IMR-90 (cell line): Measurements from ENCODE around the gene KATNIP. TPM values are rescaled to one million over a fixed set of nuclear protein-coding genes. Genes with fewer than 3 reads are reported as not detected.

Experiments
- ATAC-seq: fragments of 200-7000 bp; cut with Tn5 transposase; 2 replicates; pipeline ENCODE4 v1.9.1; 2020; ENCODE audit warnings: low read depth, mild to moderate bottlenecking, moderate library complexity
- BruUV-seq: library from RNA; stranded (reverse); fragments of 400-500 nt; replicated peaks from 2 replicates; lab custom pipeline; 2021; lab: Mats Ljungman, UMichigan
- CTCF ChIA-PET: fragments of 300-600 bp; formaldehyde crosslinking; extraction: SDS; loops from one replicate; lab custom pipeline; 2021; ENCODE audit warnings: antibody characterized with exemption; lab: Yijun Ruan, JAX
- POLR2A ChIA-PET: fragments of 300-600 bp; sonication (Branson Sonifier 250); formaldehyde crosslinking; loops from one replicate; lab custom pipeline; 2022; ENCODE audit warnings: antibody characterized with exemption; ENCODE audit not compliant: unreplicated experiment; lab: Charles Lee
- DNase-seq: peaks from one replicate; pipeline ENCODE4 v3.0.0; 2013
- H2AFZ ChIP-seq: replicated peaks from 2 replicates; pipeline ENCODE3; 2013; ENCODE audit warnings: low read length, mild to moderate bottlenecking; ENCODE audit not compliant: poor library complexity
- H2AK5ac ChIP-seq: 2 replicates; pipeline ENCODE4 v1.6.1; 2013; ENCODE audit warnings: low read depth, low read length, inconsistent platforms
- H2AK9ac ChIP-seq: replicated peaks from 2 replicates; pipeline ENCODE3; 2013; ENCODE audit warnings: mild to moderate bottlenecking, low read depth, low read length, moderate library complexity; ENCODE audit not compliant: poor library complexity
- H2BK120ac ChIP-seq: 2 replicates; pipeline ENCODE4 v1.6.1; 2013; ENCODE audit warnings: low read depth, low read length, inconsistent platforms
- H2BK15ac ChIP-seq: 3 replicates; pipeline ENCODE4 v1.6.1; 2013; ENCODE audit warnings: low read depth, low read length, inconsistent platforms
- H2BK20ac ChIP-seq: 2 replicates; pipeline ENCODE4 v1.6.1; 2013; ENCODE audit warnings: low read depth, mild to moderate bottlenecking, inconsistent platforms, low read length, moderate library complexity
- H2BK5ac ChIP-seq: 2 replicates; pipeline ENCODE4 v1.6.1; 2013; ENCODE audit warnings: mild to moderate bottlenecking, low read depth, low read length, inconsistent platforms; ENCODE audit not compliant: poor library complexity, severe bottlenecking
- H3K14ac ChIP-seq: replicated peaks from 2 replicates; pipeline ENCODE4 v1.6.1; 2013; ENCODE audit warnings: low read depth, low read length, inconsistent platforms
- H3K18ac ChIP-seq: 2 replicates; pipeline ENCODE4 v1.6.1; 2013; ENCODE audit warnings: low read depth, low read length, control low read depth
- H3K23ac ChIP-seq: 2 replicates; pipeline ENCODE4 v1.6.1; 2013; ENCODE audit warnings: low read depth, low read length, inconsistent platforms
- H3K27ac ChIP-seq: 2 replicates; pipeline ENCODE4 v1.5.1; 2013; ENCODE audit warnings: mild to moderate bottlenecking, control low read depth, low read length; ENCODE audit not compliant: insufficient read depth
- H3K27me3 ChIP-seq: 2 replicates; pipeline ENCODE4 v1.6.1; 2013; ENCODE audit warnings: low read length; ENCODE audit not compliant: control insufficient read depth, insufficient read depth
- H3K36me3 ChIP-seq: 2 replicates; pipeline ENCODE4 v1.6.1; 2013; ENCODE audit warnings: low read length, mixed read lengths; ENCODE audit not compliant: control insufficient read depth, insufficient read depth
- H3K4ac ChIP-seq: 2 replicates; pipeline ENCODE4 v1.6.1; 2013; ENCODE audit warnings: low read depth, low read length, inconsistent platforms
- H3K4me1 ChIP-seq: 2 replicates; pipeline ENCODE4 v1.6.1; 2013; ENCODE audit warnings: low read length, mixed read lengths; ENCODE audit not compliant: control insufficient read depth, insufficient read depth
- H3K4me2 ChIP-seq: 2 replicates; pipeline ENCODE4 v1.6.1; 2013; ENCODE audit warnings: low read depth, mild to moderate bottlenecking, control low read depth, low read length, moderate library complexity
- H3K4me3 ChIP-seq: 2 replicates; pipeline ENCODE4 v1.5.1; 2013; ENCODE audit warnings: low read depth, mild to moderate bottlenecking, control low read depth, low read length, moderate library complexity; ENCODE audit not compliant: insufficient read depth
- H3K56ac ChIP-seq: 2 replicates; pipeline ENCODE4 v1.6.1; 2013; ENCODE audit warnings: low read length, inconsistent platforms; ENCODE audit not compliant: insufficient read depth; ENCODE audit errors: extremely low read depth
- H3K79me1 ChIP-seq, 2 experiments: 2 replicates each; pipeline ENCODE4 v1.6.1; 2013; ENCODE audit warnings: low read length in 2 of 2, inconsistent platforms in 1 of 2, low read depth in 1 of 2
- H3K9ac ChIP-seq: 2 replicates; pipeline ENCODE4 v1.6.1; 2013; ENCODE audit warnings: low read depth, low read length, control low read depth
- H3K9me1 ChIP-seq: 2 replicates; pipeline ENCODE4 v1.6.1; 2013; ENCODE audit warnings: low read length, inconsistent platforms; ENCODE audit not compliant: insufficient read depth
- H3K9me3 ChIP-seq: 2 replicates; pipeline ENCODE4 v1.6.1; 2013; ENCODE audit warnings: low read length; ENCODE audit not compliant: control insufficient read depth, insufficient read depth
- H4K20me1 ChIP-seq: 2 replicates; pipeline ENCODE4 v1.6.1; 2013; ENCODE audit warnings: low read length, inconsistent platforms; ENCODE audit not compliant: insufficient read depth
- H4K5ac ChIP-seq: 2 replicates; pipeline ENCODE4 v1.6.1; 2013; ENCODE audit warnings: mild to moderate bottlenecking, low read depth, low read length, control low read depth
- H4K8ac ChIP-seq, 2 experiments: 2 replicates each; pipeline ENCODE4 v1.6.1; 2013; ENCODE audit warnings: low read depth in 2 of 2, low read length in 2 of 2, control low read depth in 1 of 2, inconsistent platforms in 1 of 2
- H4K91ac ChIP-seq: 2 replicates; pipeline ENCODE4 v1.6.1; 2013; ENCODE audit warnings: low read depth, low read length, inconsistent platforms; ENCODE audit not compliant: insufficient read depth
- BHLHE40 ChIP-seq: fragments of 150-350 bp; IDR thresholded peaks from 2 replicates; pipeline ENCODE4 v1.6.1; 2016; ENCODE audit warnings: mild to moderate bottlenecking, low read depth, low read length
- RCOR1 ChIP-seq: IDR thresholded peaks from 2 replicates; pipeline ENCODE4 v1.6.1; 2012; ENCODE audit warnings: mild to moderate bottlenecking, low read length, improper control_type of control experiment; ENCODE audit not compliant: insufficient replicate concordance
- WGBS, 2 experiments: methylation state at CpG; one replicate each; pipeline versions ENCODE4 v1.1.5 to v1.1.7; 2013; ENCODE audit warnings: missing lambda C conversion rate in 2 of 2; ENCODE audit not compliant: insufficient read length in 1 of 2; ENCODE audit errors: extremely low coverage in 2 of 2; 5-methylcytosine and 5-hydroxymethylcytosine counted together
- dilution Hi-C: fragments of 300-500 bp; cut with HindIII; formaldehyde crosslinking; loops from one replicate; pipeline ENCODE4 v1.14.3; 2018; ENCODE audit warnings: low sequenced_read_pairs; ENCODE audit not compliant: unreplicated experiment
- in situ Hi-C: fragments of 300-500 bp; cut with MboI; formaldehyde crosslinking; loops from 3 replicates; pipeline ENCODE4 v1.14.3; 2019; ENCODE audit warnings: low sequenced_read_pairs, inconsistent platforms, mixed read lengths
- intact Hi-C: fragments of 100-400 bp; cut with micrococcal nuclease; formaldehyde crosslinking; loops from 2 replicates; pipeline ENCODE4 v1.10.0; 2022
- polyA plus RNA-seq, 3 experiments: library from polyadenylated mRNA; depleted of rRNA; stranded (reverse); fragments of >200 nt; gene quantifications; 2 replicates each; pipeline ENCODE4 v1.2.3, GENCODE V29; 2012; ENCODE audit warnings: low replicate concordance in 1 of 3
- total RNA-seq: library from RNA; depleted of rRNA; stranded (reverse); fragments of >200 nt; gene quantifications from 2 replicates; pipeline ENCODE4 v1.2.3, GENCODE V29; 2012

Gene KATNIP
- total and polyA plus RNA-seq, 2 of the 4 experiments (the other 2 are of a cell fraction) = 16.7 to 18.6 TPM

GRCh38 chr16:27550582-27550920 is 607 bp downstream of the KATNIP start:
- Histone ChIP-seq H3K14ac (peak overlapping the region; percentile 73; the same call in 1 of the 2 replicates), H2BK15ac (no peak overlapping the region), H3K4me3 (peak overlapping the region; percentile 93), H3K9me1 (peaks cover 24% of the 10 kb centered on the region), H2BK5ac (no peak overlapping the region), H3K18ac (no peak overlapping the region), H3K27me3 (no peaks in the 10 kb centered on the region), H2BK120ac (no peak overlapping the region), H4K20me1 (peaks cover 37% of the 10 kb centered on the region), H3K27ac (no peak overlapping the region; the same call in 1 of the 2 replicates), H3K23ac (0 out of 2 replicates have a peak overlapping the region, but pooled peaks have one; percentile 57), H3K4ac (peak overlapping the region; percentile 73; the same call in 1 of the 2 replicates), H3K56ac (peak overlapping the region; percentile 84), H3K9me3 (no peaks in the 10 kb centered on the region), H3K9ac (peak overlapping the region; percentile 92), H3K4me2 (peak overlapping the region; percentile 84), H2AK9ac (peak overlapping the region; percentile 96), H3K4me1 (peaks cover 11% of the 10 kb centered on the region), H4K5ac (no peak overlapping the region), H2AK5ac (peak overlapping the region; percentile 75; the same call in 1 of the 2 replicates), H4K91ac (peak overlapping the region; percentile 39; the same call in 1 of the 2 replicates), H3K79me1 (peaks cover 24 to 71% of the 10 kb centered on the region in 2 experiments), H4K8ac (peak overlapping the region; percentile 83 to 92; a peak in 3 of 4 replicates), H3K36me3 (peaks cover 2% of the 10 kb centered on the region; the same call in 1 of the 2 replicates), H2BK20ac (no peak overlapping the region), H2AFZ (peak overlapping the region; percentile 100)
- ChIA-PET POLR2A (no interaction called here), CTCF (no interaction called here)
- no TSS peak for BruUV-seq
- TF ChIP-seq BHLHE40 (no peak), RCOR1 (peak; percentile 67)
- in situ Hi-C loops = no loop called here
- ATAC-seq (no peak), DNase-seq (no peak)
- dilution Hi-C loops = no loop called here
- no CpG with 5 or more reads among the region's 4 CpGs for WGBS, 2 experiments
- intact Hi-C loops = loop anchor here (5.0 kb wide), 1 partner anchor 77 kb away; no protein-coding TSS in a partner anchor
